GM21528 (cell line): Measurements from ENCODE around the gene SMC4.

Experiments
- ATAC-seq: cut with Tn5 transposase; IDR thresholded peaks from one replicate; pipeline ENCODE4 v1.9.1; 2021; ENCODE audit warnings: mild to moderate bottlenecking, moderate library complexity; ENCODE audit not compliant: unreplicated experiment, low FRiP score

The SMC4 gene

DNA sequence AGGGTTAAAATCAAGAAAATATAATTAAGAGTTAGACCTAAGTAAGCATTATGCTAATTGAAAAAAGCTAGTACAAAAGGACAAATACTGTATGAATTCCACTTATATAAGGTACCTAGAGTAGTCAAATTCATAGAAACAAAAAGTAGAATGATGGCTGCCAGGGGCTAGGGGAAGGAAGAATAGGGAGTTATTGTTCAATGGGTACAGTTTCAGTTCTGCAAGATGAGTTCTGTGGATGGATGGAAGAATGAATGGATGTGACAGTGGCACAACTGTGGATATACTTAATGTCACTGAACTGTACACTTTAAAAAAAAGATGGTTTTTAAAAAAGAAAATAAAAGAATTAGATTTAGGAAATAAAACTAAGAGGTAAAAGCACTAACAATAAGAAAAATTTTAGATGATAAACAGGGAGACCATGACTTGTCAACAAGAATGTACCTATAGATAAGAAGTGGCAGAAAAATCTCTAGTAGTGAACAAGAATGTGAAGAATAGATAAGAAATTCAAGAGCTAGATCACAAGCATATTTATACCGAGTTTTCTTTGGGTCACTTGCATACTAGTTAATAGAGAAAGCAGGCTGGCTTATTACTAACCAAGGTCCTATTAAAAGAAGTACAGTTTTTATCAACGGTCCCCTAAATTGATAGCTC lies 6.0 kb upstream of the SMC4 start:
- ATAC-seq = no peak

GRCh38 chr3:160394009-160394392 lies 5.4 kb upstream of the SMC4 start:
- ATAC-seq = no peak

DNA sequence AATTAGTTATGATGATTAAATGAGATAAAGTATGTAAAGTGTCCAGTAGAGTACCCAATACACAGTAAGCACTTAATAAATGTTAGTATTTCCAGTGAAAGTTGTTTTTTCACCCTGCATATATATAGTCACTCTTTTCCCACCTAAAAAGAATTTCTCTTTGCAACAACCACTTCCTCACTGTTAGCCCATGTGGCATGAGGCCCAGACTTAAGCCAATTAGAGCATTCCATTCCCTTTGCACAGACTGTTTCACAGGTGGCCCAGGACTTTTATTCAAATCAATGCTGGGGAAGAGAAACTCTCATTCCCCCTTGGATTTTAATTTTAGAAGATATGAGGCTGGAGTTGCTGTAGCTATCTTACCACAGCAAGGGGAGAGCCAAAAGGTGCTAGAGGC lies 4.2 kb upstream of the SMC4 start:
- ATAC-seq = no peak

DNA sequence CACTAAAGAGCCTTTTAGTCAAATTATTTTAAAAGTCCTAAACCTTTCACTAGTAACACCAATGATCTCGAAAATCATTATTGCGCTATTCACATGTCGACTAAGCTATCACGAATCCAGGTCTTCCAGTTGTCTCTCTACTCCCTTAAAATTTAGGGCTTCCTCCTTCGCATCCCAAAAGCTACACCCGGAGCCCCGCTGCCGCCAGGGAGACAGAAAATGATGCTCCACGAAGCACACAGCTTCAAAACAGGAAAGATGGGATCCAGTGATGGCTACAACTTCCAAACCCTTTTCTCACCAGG lies 678 bp upstream of the SMC4 start:
- peak; percentile 15 for ATAC-seq

- ATAC-seq = peak; percentile 18
Measured at GRCh38 chr3:160400030-160400701, 716 bp downstream of the SMC4 start.

- ATAC-seq = no peak
Measured at GRCh38 chr3:160400702-160401150, 1.3 kb downstream of the SMC4 start.

GRCh38 chr3:160401291-160402095 lies 2.0 kb downstream of the SMC4 start:
- no peak for ATAC-seq

DNA sequence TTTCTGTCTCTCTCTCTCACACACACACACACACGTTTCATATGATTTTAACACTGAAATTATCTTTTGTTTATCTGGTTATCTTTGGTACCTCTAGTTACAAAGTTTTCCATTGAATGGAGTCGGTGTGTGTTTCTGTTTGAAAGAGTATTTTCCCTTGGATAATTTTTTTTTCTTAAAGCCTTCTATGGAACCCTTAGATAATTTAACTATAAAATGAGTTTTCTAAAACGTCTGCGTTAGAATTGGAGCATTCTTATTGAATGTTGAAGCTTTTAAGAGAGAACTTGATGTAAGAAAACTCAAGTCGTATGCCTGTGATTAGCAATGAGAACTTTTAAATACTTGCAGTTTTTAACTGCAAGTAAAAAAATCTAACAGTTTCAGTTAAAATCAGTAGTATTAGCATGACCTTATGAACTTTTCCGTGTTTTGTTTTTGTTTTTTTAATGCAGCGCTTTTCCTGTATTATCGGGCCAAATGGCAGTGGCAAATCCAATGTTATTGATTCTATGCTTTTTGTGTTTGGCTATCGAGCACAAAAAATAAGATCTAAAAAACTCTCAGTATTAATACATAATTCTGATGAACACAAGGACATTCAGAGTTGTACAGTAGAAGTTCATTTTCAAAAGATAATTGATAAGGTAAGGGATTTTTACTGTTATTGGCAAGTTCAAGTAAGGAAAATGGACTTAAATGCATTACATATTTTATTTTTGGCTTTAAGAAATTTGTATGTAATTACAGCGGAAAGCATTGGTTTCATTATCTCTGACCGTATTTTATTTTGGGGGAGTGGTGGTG lies 3.0 kb downstream of the SMC4 start:
- no peak for ATAC-seq

DNA sequence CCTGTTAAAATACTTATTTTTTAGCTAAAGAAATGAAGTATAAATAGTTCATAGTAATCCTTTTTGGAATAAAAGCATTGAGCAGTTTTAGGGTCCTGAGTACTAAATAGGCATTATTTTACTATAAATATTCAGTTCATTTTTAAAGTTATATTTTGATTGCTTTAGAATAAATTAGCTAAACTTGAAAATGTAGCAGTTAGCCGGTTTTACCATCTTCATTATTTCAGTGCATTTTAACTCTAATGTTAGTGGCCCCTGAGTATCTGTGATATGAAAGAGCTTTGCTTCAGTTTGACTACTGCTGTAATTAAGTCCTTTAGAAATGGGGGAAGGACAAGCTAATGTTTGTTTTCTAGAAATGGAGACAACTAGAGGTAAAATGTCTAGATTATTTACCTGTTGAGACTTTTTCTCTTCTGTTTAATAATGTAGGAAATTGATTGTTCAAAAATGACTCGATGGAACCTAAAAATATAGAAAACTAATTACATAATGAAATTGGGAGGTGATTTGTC lies 3.6 kb downstream of the SMC4 start:
- no peak for ATAC-seq

DNA sequence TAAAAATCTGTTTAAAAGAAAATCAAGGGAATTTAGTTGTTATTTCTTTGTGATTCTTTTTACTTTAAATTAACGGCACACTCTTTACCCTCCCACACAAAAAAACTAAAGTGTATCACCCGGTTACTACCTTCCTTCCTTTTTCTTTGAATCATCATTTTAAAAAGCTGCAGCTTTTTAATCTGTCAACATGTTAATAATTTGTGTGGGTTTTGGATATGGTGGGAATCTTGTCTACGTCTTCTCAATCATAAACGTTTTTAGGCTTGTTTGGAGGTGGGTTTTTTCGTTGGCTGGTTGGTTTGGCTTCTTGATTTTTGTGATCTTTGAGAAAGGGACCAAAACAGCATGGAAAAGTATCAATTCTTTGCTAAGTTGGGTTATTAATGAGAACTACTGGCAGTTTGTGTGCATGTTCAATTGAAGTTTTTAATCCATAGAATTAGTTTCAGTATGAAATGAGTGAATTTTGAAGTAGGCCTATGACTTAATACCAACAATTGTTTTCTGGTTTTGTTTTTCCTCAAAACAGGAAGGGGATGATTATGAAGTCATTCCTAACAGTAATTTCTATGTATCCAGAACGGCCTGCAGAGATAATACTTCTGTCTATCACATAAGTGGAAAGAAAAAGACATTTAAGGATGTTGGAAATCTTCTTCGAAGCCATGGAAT lies 4.5 kb downstream of the SMC4 start:
- no peak for ATAC-seq

GRCh38 chr3:160409812-160410610 lies 10.6 kb downstream of the SMC4 start:
- no peak for ATAC-seq

DNA sequence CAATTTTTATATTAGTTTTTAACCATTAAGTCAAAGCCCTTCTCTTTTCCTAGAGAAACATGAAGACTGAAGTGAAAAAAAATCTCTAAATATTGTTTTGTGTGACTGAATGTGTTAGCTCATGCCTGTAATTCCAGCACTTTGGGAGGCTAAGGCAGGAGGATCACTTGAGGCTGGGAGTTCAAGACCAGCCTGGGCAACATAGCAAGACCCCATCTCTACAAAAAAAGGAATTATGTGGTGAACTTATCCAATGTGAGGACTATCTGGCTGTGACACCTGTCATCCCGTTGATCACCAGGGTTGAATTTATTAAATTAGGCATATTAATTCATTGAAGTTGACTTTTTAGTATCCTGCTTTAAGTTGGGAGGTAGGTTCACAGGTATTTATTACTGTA lies 13.0 kb downstream of the SMC4 start:
- no peak for ATAC-seq

GRCh38 chr3:160413613-160414248 lies 14.3 kb downstream of the SMC4 start:
- ATAC-seq = no peak

DNA sequence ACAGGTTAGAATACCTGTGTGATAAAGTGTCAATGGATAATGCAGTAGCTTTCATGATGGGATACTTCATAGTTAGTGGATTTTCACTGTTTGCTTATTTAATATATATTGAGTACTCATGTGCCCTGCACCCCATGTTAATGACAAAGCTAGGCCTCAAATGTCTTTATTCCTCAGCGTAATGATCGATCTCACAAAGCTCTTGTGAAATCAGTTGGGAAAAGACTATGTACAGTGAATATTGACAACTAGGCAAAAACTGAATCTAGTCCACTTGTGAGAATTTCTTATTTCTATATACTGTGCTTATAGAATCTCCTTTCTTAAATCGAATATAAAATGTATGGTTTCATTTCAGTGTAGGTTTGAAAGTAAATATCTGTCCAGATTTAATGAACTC lies 17.9 kb downstream of the SMC4 start:
- no peak for ATAC-seq

GRCh38 chr3:160427832-160428424 lies 28.5 kb downstream of the SMC4 start:
- ATAC-seq = no peak

GRCh38 chr3:160434071-160434470 lies 34.6 kb downstream of the SMC4 start:
- no peak for ATAC-seq

- no peak for ATAC-seq
Measured at GRCh38 chr3:160435095-160435494, 35.6 kb downstream of the SMC4 start.

- no peak for ATAC-seq
Measured at GRCh38 chr3:160435747-160436146, 36.3 kb downstream of the SMC4 start.

GRCh38 chr3:160437083-160437455 lies 37.6 kb downstream of the SMC4 start:
- no peak for ATAC-seq
